OCI-LY3 (cell line): ENCODE measurements around the gene KIF5C.

Experiments
- H2AFZ ChIP-seq: fragments of 200-600, 300-600 bp; shearing (Covaris generic); 2 replicates; pipeline ENCODE4 v1.6.0; 2014; ENCODE audit warnings: antibody characterized with exemption, low read depth, low read length
- H3K27ac ChIP-seq: fragments of 200-600, 300-600 bp; sonication (generic); 2 replicates; pipeline ENCODE4 v1.5.1; 2014; ENCODE audit warnings: mild to moderate bottlenecking, low read length, moderate library complexity, mixed read lengths
- H3K27me3 ChIP-seq: fragments of 200-600, 300-600 bp; sonication (generic); 2 replicates; pipeline ENCODE4 v1.6.1; 2014; ENCODE audit warnings: low read depth, low read length, mixed read lengths
- H3K36me3 ChIP-seq: fragments of 200-600, 300-600 bp; sonication (generic); replicated peaks from 2 replicates; pipeline ENCODE3; 2014; ENCODE audit warnings: low read depth, low read length, mixed read lengths
- H3K4me1 ChIP-seq: fragments of 300-600, 200-600 bp; sonication (generic); 2 replicates; pipeline ENCODE4 v1.6.1; 2014; ENCODE audit warnings: low read length, mixed read lengths
- H3K4me2 ChIP-seq: fragments of 200-600, 300-600 bp; sonication (generic); 2 replicates; pipeline ENCODE4 v1.6.1; 2014; ENCODE audit warnings: low read length, mixed read lengths
- H3K4me3 ChIP-seq: fragments of 300-600, 200-600 bp; sonication (generic); 2 replicates; pipeline ENCODE4 v1.5.1; 2014; ENCODE audit warnings: antibody characterized with exemption, mild to moderate bottlenecking, low read length, moderate library complexity
- H3K79me2 ChIP-seq: fragments of 300-600, 200-600 bp; shearing (Covaris generic); 2 replicates; pipeline ENCODE4 v1.6.1; 2014; ENCODE audit warnings: mild to moderate bottlenecking, low read length, mixed read lengths
- H3K9ac ChIP-seq: fragments of 300-600, 200-600 bp; shearing (Covaris generic); 2 replicates; pipeline ENCODE4 v1.6.0; 2014; ENCODE audit warnings: mild to moderate bottlenecking, low read length, moderate library complexity
- H3K9me3 ChIP-seq: fragments of 200-600, 300-600 bp; shearing (Covaris generic); 2 replicates; pipeline ENCODE4 v1.6.1; 2014; ENCODE audit warnings: low read length, mixed read lengths; ENCODE audit not compliant: insufficient read depth
- H4K20me1 ChIP-seq: fragments of 200-600, 300-600 bp; sonication (generic); 2 replicates; pipeline ENCODE4 v1.6.1; 2016; ENCODE audit warnings: low read length, mixed read lengths; ENCODE audit not compliant: insufficient read depth
- EZH2phosphoT487 ChIP-seq: fragments of 200-600 bp; shearing (Covaris generic); IDR thresholded peaks from 2 replicates; pipeline ENCODE4 v1.6.1; 2018; ENCODE audit warnings: antibody characterized with exemption, mixed run types, low read depth
- TF ChIP-seq, protein P1 (sequence below): fragments of 200-600, 300-600 bp; sonication (generic); IDR thresholded peaks from 2 replicates; pipeline ENCODE4 v1.5.1; 2014; ENCODE audit warnings: antibody characterized with exemption, low read length, low read depth

KIF5C gene

DNA sequence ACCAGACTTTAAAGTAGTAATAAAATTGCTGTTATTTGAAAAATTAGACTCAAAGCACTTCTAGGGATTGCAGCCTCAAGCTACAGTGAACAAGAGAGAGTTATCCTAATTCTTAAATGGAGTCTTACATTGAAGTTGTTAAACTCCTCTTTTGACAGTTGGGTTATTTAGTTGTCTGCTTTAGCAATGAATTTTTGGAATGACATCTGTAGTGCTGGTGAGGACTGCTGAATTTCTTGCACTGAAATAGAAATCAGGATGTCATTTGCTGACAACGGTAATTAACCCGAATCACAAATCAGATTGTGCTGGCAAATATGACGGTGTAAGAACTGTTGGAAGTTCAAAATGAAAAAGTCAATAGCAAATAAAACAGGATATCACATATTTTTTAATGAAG, 85.5 kb downstream of the KIF5C start:
- Histone ChIP-seq H3K4me3 (no peak overlapping the region), H3K79me2 (no peaks in the 10 kb centered on the region), H3K27ac (no peak overlapping the region), H3K36me3 (no peaks in the 10 kb centered on the region), H4K20me1 (no peaks in the 10 kb centered on the region), H3K4me2 (no peak overlapping the region), H3K9me3 (no peaks in the 10 kb centered on the region), H3K9ac (no peak overlapping the region), H2AFZ (no peak overlapping the region), H3K4me1 (no peaks in the 10 kb centered on the region; the same call in 1 of the 2 replicates), H3K27me3 (no peaks in the 10 kb centered on the region)
- TF ChIP-seq, protein P1, sequence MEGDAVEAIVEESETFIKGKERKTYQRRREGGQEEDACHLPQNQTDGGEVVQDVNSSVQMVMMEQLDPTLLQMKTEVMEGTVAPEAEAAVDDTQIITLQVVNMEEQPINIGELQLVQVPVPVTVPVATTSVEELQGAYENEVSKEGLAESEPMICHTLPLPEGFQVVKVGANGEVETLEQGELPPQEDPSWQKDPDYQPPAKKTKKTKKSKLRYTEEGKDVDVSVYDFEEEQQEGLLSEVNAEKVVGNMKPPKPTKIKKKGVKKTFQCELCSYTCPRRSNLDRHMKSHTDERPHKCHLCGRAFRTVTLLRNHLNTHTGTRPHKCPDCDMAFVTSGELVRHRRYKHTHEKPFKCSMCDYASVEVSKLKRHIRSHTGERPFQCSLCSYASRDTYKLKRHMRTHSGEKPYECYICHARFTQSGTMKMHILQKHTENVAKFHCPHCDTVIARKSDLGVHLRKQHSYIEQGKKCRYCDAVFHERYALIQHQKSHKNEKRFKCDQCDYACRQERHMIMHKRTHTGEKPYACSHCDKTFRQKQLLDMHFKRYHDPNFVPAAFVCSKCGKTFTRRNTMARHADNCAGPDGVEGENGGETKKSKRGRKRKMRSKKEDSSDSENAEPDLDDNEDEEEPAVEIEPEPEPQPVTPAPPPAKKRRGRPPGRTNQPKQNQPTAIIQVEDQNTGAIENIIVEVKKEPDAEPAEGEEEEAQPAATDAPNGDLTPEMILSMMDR = no peak
- TF ChIP-seq EZH2phosphoT487 = no peak

DNA sequence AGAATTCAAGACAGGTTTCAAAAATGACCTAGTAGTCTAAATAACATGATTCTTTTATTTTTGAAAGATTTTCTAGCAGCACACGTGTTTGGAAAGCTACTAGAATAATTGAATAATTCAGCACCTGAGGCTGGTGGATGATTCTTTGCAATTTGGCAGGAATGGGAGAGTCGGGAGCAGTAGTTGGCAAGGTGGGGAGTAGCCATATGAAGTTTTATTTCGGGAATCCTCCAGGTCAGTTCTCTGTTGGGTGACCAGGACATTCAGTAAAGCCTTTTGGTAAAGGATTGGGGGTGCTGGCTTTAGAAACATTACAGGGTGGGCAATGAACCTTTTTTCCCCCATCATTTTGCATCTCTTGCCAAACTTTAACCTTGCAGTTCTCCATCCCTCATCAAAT, 88.4 kb downstream of the KIF5C start:
- H3K4me1 ChIP-seq = peaks cover 8% of the 10 kb centered on the region
- H3K9me3 ChIP-seq = no peaks in the 10 kb centered on the region
- no peak overlapping the region for H2AFZ ChIP-seq
- H3K9ac ChIP-seq = no peak overlapping the region
- H3K4me2 ChIP-seq = no peak overlapping the region
- no peaks in the 10 kb centered on the region for H3K27me3 ChIP-seq
- H3K36me3 ChIP-seq = no peaks in the 10 kb centered on the region
- H3K79me2 ChIP-seq = no peaks in the 10 kb centered on the region
- H4K20me1 ChIP-seq = no peaks in the 10 kb centered on the region
- H3K4me3 ChIP-seq = no peak overlapping the region
- no peak for TF ChIP-seq EZH2phosphoT487
- TF ChIP-seq, protein P1 = no peak
- H3K27ac ChIP-seq = no peak overlapping the region

DNA sequence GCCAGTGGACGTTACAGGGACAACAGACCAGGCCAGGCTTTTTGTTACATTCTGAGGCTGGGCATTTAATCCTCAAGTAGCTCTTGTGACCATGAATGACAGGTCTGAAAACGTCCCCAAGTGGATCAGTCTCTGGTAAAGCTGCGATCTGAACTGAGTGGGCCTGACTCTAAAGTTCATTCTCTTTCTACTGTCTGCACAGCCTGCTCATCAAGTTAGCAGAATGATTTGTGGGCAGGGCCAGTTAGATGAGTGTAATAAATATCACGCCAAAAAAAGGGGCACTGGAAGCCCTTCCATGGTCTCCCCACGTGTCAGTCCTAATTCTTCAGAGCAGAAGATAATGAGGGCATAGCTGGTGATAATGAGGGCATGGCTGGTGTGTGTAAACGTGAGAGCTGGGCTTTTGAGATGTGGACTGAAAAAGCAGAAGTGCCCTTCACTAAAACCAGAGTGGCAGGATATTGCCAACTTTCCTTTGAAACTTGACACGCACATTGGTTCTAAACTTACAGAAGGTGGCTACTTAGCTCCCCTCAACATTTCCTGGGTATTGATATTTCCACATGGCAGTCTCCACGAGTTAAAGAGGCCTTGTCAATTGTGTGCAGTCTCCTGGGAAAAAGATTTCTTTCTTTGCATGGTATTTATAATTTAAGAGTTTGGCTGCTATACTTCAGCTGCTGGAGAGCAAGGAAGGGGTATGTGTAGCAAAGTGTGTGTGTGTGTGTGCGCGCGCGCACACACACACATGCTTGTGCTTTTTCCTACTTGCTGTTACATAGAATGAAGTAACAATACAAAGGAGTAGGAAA, 90.8 kb downstream of the KIF5C start:
- Histone ChIP-seq H3K27ac (no peak overlapping the region), H3K9me3 (no peaks in the 10 kb centered on the region), H3K4me2 (no peak overlapping the region), H4K20me1 (no peaks in the 10 kb centered on the region), H3K27me3 (no peaks in the 10 kb centered on the region), H3K79me2 (no peaks in the 10 kb centered on the region), H3K4me1 (peaks cover 8% of the 10 kb centered on the region), H3K9ac (no peak overlapping the region), H3K4me3 (no peak overlapping the region), H3K36me3 (no peaks in the 10 kb centered on the region), H2AFZ (no peak overlapping the region)
- no peak for TF ChIP-seq EZH2phosphoT487
- TF ChIP-seq, protein P1 = no peak

DNA sequence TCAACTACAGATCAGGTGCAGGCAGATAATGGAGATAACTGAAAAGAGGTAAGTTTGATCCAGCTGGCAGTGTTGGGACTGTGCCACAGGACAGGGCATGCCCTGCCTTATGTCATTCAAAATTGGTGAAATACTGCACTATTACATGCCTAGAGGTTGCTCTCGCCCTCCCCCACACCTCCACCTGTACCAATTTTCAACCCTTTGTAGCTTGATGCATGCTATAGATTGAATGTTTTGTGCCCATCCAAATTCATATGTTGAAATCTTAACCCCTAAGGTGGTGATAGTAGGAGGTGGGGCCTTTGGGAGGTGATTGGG, 91.4 kb downstream of the KIF5C start:
- H3K27me3 ChIP-seq = no peaks in the 10 kb centered on the region

More for the DNA sequence above, 91.4 kb downstream of the KIF5C start:
- H3K9me3 ChIP-seq = no peaks in the 10 kb centered on the region
- no peaks in the 10 kb centered on the region for H3K79me2 ChIP-seq
- H3K4me3 ChIP-seq = no peak overlapping the region
- H3K9ac ChIP-seq = no peak overlapping the region
- no peak overlapping the region for H3K27ac ChIP-seq
- H2AFZ ChIP-seq = no peak overlapping the region
- H3K4me2 ChIP-seq = no peak overlapping the region
- peaks cover 11% of the 10 kb centered on the region for H3K4me1 ChIP-seq
- H3K36me3 ChIP-seq = no peaks in the 10 kb centered on the region
- TF ChIP-seq, protein P1 = no peak
- H4K20me1 ChIP-seq = no peaks in the 10 kb centered on the region
